ENCODE measurements around the gene RPS6KA4. TPM values are rescaled to one million over a fixed set of nuclear protein-coding genes. Genes with fewer than 3 reads are reported as not detected.

Gene RPS6KA4
- polyA plus RNA-seq, 1 donor from 2014 or later, result 24.6 TPM

GRCh38 chr11:64413417-64413816, 54.5 kb downstream of the RPS6KA4 start:
- no peak overlapping the region for H2AFZ ChIP-seq (ENCODE audit: low read depth, low read length)
- H3K79me2 ChIP-seq (replicated peaks; ENCODE audit: insufficient read depth, low read length), result no peaks in the 10 kb centered on the region
- H3K27me3 ChIP-seq (ENCODE audit: insufficient read depth, low read depth, low read length), result no peaks in the 10 kb centered on the region
- H3K27ac ChIP-seq (ENCODE audit: low read length), result no peak overlapping the region
- TF ChIP-seq MXI1 (conservative IDR thresholded peaks at IDR 0.05; ENCODE audit: poor library complexity, severe bottlenecking), result no peak
- no peak for TF ChIP-seq RAD21 (conservative IDR thresholded peaks at IDR 0.05)
- no peak for TF ChIP-seq TAF1 (IDR thresholded peaks at IDR 0.05; ENCODE audit: low read depth)
- no peak for TF ChIP-seq CTCF (IDR thresholded peaks at IDR 0.05; ENCODE audit: poor library complexity, severe bottlenecking)
- no peak for TF ChIP-seq POLR2AphosphoS5 (IDR thresholded peaks at IDR 0.05)
- TF ChIP-seq EP300 (conservative IDR thresholded peaks at IDR 0.05; ENCODE audit: poor library complexity, severe bottlenecking), result no peak
- no peak for TF ChIP-seq EZH2 (IDR thresholded peaks at IDR 0.05; ENCODE audit: borderline replicate concordance, insufficient read depth, low read length, poor library complexity, severe bottlenecking)
- TF ChIP-seq REST (IDR thresholded peaks at IDR 0.05; ENCODE audit: borderline replicate concordance), result no peak
- TF ChIP-seq SMC3 (conservative IDR thresholded peaks at IDR 0.05; ENCODE audit: poor library complexity), result no peak
- H3K4me3 ChIP-seq (ENCODE audit: low read length), result no peak overlapping the region
- H3K9me3 ChIP-seq (ENCODE audit: low read length), result no peaks in the 10 kb centered on the region
- no peaks in the 10 kb centered on the region for H3K36me3 ChIP-seq (ENCODE audit: insufficient read depth, low read length)
- no peaks in the 10 kb centered on the region for H3F3A ChIP-seq (ENCODE audit: insufficient read depth, low read length, poor library complexity, severe bottlenecking)
- H3K4me2 ChIP-seq (ENCODE audit: low read length), result no peak overlapping the region
- no peak overlapping the region for H3K9ac ChIP-seq (ENCODE audit: low read length)
- H3K9me2 ChIP-seq (ENCODE audit: insufficient read depth, low read length), result no peaks in the 10 kb centered on the region
- H4K20me1 ChIP-seq (ENCODE audit: insufficient read depth), result no peaks in the 10 kb centered on the region

- no peak overlapping the region for H3K4me2 ChIP-seq (ENCODE audit: low read length)
Measured at GRCh38 chr11:64415286-64415685, 56.3 kb downstream of the RPS6KA4 start.

More at GRCh38 chr11:64415286-64415685, 56.3 kb downstream of the RPS6KA4 start:
- Histone ChIP-seq H2AFZ (ENCODE audit: low read depth, low read length) (no peak overlapping the region), H3K9ac (ENCODE audit: low read length) (no peak overlapping the region), H3K79me2 (replicated peaks; ENCODE audit: insufficient read depth, low read length) (no peaks in the 10 kb centered on the region), H3K9me2 (ENCODE audit: insufficient read depth, low read length) (no peaks in the 10 kb centered on the region), H3K27ac (ENCODE audit: low read length) (no peak overlapping the region), H4K20me1 (ENCODE audit: insufficient read depth) (no peaks in the 10 kb centered on the region), H3K9me3 (ENCODE audit: low read length) (no peaks in the 10 kb centered on the region), H3K4me3 (ENCODE audit: low read length) (no peak overlapping the region), H3F3A (ENCODE audit: insufficient read depth, low read length, poor library complexity, severe bottlenecking) (no peaks in the 10 kb centered on the region), H3K36me3 (ENCODE audit: insufficient read depth, low read length) (no peaks in the 10 kb centered on the region), H3K27me3 (ENCODE audit: insufficient read depth, low read depth, low read length) (no peaks in the 10 kb centered on the region)
- TF ChIP-seq REST (IDR thresholded peaks at IDR 0.05; ENCODE audit: borderline replicate concordance) (no peak), SMC3 (conservative IDR thresholded peaks at IDR 0.05; ENCODE audit: poor library complexity) (no peak), EP300 (conservative IDR thresholded peaks at IDR 0.05; ENCODE audit: poor library complexity, severe bottlenecking) (no peak), RAD21 (conservative IDR thresholded peaks at IDR 0.05) (no peak), MXI1 (conservative IDR thresholded peaks at IDR 0.05; ENCODE audit: poor library complexity, severe bottlenecking) (no peak), POLR2AphosphoS5 (IDR thresholded peaks at IDR 0.05) (no peak), TAF1 (IDR thresholded peaks at IDR 0.05; ENCODE audit: low read depth) (no peak), EZH2 (IDR thresholded peaks at IDR 0.05; ENCODE audit: borderline replicate concordance, insufficient read depth, low read length, poor library complexity, severe bottlenecking) (no peak), CTCF (IDR thresholded peaks at IDR 0.05; ENCODE audit: poor library complexity, severe bottlenecking) (no peak)
